Right cardiac atrium (tissue), 5 donors: ENCODE results near the gene PRDM1. TPM values are rescaled to one million over a fixed set of nuclear protein-coding genes. Genes with fewer than 3 reads are reported as not detected.

Experiments used
- ATAC-seq, 2 donors: fragments of 200-7000 bp; cut with Tn5 transposase; one replicate each; pipeline versions ENCODE4 v1.8.0 to v1.9.1; 2020; ENCODE audit warnings: moderate library complexity in 2 of 2, mild to moderate bottlenecking in 1 of 2
- DNase-seq, 3 donors: peaks; one replicate each; pipeline ENCODE4 v3.0.0-alpha.2; 2020
- H3K27ac ChIP-seq: one replicate; pipeline ENCODE4 v1.5.1; 2013; ENCODE audit warnings: mild to moderate bottlenecking, low read length, control low read depth, moderate library complexity
- H3K27me3 ChIP-seq: one replicate; pipeline ENCODE4 v1.6.1; 2013; ENCODE audit not compliant: control insufficient read depth, insufficient read depth
- H3K4me1 ChIP-seq: one replicate; pipeline ENCODE4 v1.6.1; 2013; ENCODE audit warnings: low read length; ENCODE audit not compliant: control insufficient read depth, insufficient read depth
- H3K4me3 ChIP-seq: one replicate; pipeline ENCODE4 v1.5.1; 2013; ENCODE audit warnings: low read length, control low read depth
- H3K9me3 ChIP-seq: one replicate; pipeline ENCODE4 v1.6.1; 2013; ENCODE audit warnings: low read length; ENCODE audit not compliant: control insufficient read depth
- WGBS: extraction: QIAGEN DNeasy Blood & Tissue Kit; methylation state at CpG from one replicate; pipeline ENCODE4 v1.1.7; 2013; 5-methylcytosine and 5-hydroxymethylcytosine counted together
- intact Hi-C, 4 donors: fragments of 100-400 bp; cut with DNase I; formaldehyde crosslinking; loops; one replicate each; pipeline versions ENCODE4 v1.11.0 to v1.14.0; 2022 to 2023
- polyA plus RNA-seq: library from polyadenylated mRNA; stranded (reverse); fragments of 200-250 nt; gene quantifications from one replicate; pipeline ENCODE4 v1.2.3, GENCODE V29; 2013
- total RNA-seq, 4 donors: library from RNA; stranded (reverse); fragmentation: NEBNext Ultra II Directional; extraction: Animal tissue kit (Norgen Biotek cat#: 25700); gene quantifications; one replicate each; pipeline ENCODE4 v1.2.1, GENCODE V29; 2021
- donor health status: healthy with polysubstance abuse.
- donor health status: DM: no; HTN: yes; CAD: no.
- donor health status: DM: no; HTN: no; CAD: no.
- donor health status: DM: no; HTN: yes; CAD: no; lungs with severe emphysema.
- donor health status: DM: yes; HTN: yes; CAD: no.

Gene PRDM1
- total and polyA plus RNA-seq, 5 donors = 0.41 to 1.5 (median 1.4) TPM

DNA sequence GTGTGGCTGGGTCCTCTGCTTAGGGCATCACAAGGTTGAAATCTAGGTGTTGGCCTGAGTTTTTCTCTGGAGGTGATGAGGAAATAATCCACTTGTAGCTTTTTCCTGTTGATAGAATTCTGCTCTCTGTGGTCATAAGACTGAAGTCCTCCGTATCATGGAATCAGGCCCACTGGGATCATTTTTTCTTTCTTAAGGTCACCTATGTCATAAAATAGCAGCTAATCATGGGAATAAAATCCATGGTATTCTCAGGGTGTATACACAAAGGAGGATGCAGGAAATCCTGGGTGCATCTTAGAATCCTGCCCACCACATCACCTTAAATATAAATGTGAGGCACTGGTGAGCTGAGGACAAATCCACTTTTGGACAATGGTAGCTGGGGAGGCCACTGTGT, 72.7 kb downstream of the PRDM1 start:
- no peak for DNase-seq
- H3K27me3 ChIP-seq = no peaks in the 10 kb centered on the region
- H3K27ac ChIP-seq = no peak overlapping the region
- H3K4me1 ChIP-seq = no peaks in the 10 kb centered on the region
- no peaks in the 10 kb centered on the region for H3K9me3 ChIP-seq
- no peak overlapping the region for H3K4me3 ChIP-seq
- no peak for ATAC-seq
- intact Hi-C loops = no loop called here
- 81% methylated on average over 1 of the region's 1 CpG for WGBS

Other genes with a start within 250 kb of the PRDM1 start
- 10 to 100 TPM; 18.9 to 21.8 (median 20.8) TPM for gene ATG5, start 239.4 kb downstream of the PRDM1 start, total RNA-seq
- 11.2 TPM for gene ATG5, start 239.4 kb downstream of the PRDM1 start, polyA plus RNA-seq